Loucy (cell line): ENCODE measurements around the gene PLPPR3.
"Not testable (repeated sequence)": the region's sequence is repeated elsewhere in the genome, so short reads cannot be mapped to it uniquely, and the experiment has no call there.

ENCODE experiments used
- H2AFZ ChIP-seq: fragments of 200-600 bp; sonication (generic); 2 replicates; pipeline ENCODE4 v1.6.0; 2016; ENCODE audit warnings: antibody characterized with exemption, mild to moderate bottlenecking, low read length, moderate library complexity
- H3F3A ChIP-seq: fragments of 200-600 bp; 2 replicates; pipeline ENCODE4 v1.6.0; 2016; ENCODE audit warnings: antibody characterized with exemption, low read depth, mild to moderate bottlenecking
- H3K27me3 ChIP-seq: fragments of 200-600 bp; sonication (generic); 2 replicates; pipeline ENCODE4 v1.6.1; 2014; ENCODE audit warnings: low read length, mild to moderate bottlenecking; ENCODE audit not compliant: insufficient read depth, poor library complexity, severe bottlenecking
- H3K36me3 ChIP-seq: fragments of 200-600 bp; sonication (generic); 2 replicates; pipeline ENCODE4 v1.6.1; 2016; ENCODE audit warnings: low read length; ENCODE audit not compliant: insufficient read depth
- H3K4me1 ChIP-seq: fragments of 200-600 bp; sonication (generic); 2 replicates; pipeline ENCODE4 v1.5.1; 2014; ENCODE audit warnings: low read length, mild to moderate bottlenecking; ENCODE audit not compliant: insufficient read depth, poor library complexity, severe bottlenecking
- H3K4me2 ChIP-seq: fragments of 200-600 bp; sonication (generic); 2 replicates; pipeline ENCODE4 v1.6.0; 2014; ENCODE audit warnings: antibody characterized with exemption, low read length, low read depth, mild to moderate bottlenecking; ENCODE audit not compliant: poor library complexity, severe bottlenecking
- H3K4me3 ChIP-seq: fragments of 200-600 bp; sonication (generic); 2 replicates; pipeline ENCODE4 v1.5.1; 2014; ENCODE audit warnings: low read length, mild to moderate bottlenecking, mixed read lengths; ENCODE audit not compliant: poor library complexity, severe bottlenecking
- H3K79me2 ChIP-seq: fragments of 200-600 bp; sonication (generic); 2 replicates; pipeline ENCODE4 v1.6.1; 2014; ENCODE audit warnings: low read length; ENCODE audit not compliant: insufficient read depth
- H3K9ac ChIP-seq: fragments of 200-600 bp; sonication (generic); 2 replicates; pipeline ENCODE4 v1.6.0; 2014; ENCODE audit warnings: mild to moderate bottlenecking, low read depth, low read length, moderate library complexity; ENCODE audit not compliant: poor library complexity, severe bottlenecking
- H3K9me2 ChIP-seq: fragments of 200-600 bp; sonication (generic); replicated peaks from 2 replicates; pipeline ENCODE4 v1.6.1; 2016; ENCODE audit warnings: low read depth, low read length, mixed read lengths
- H3K9me3 ChIP-seq: fragments of 200-600 bp; sonication (generic); 2 replicates; pipeline ENCODE4 v1.6.1; 2014; ENCODE audit warnings: mild to moderate bottlenecking, antibody characterized with exemption, low read length, low read depth; ENCODE audit not compliant: insufficient read depth
- H4K20me1 ChIP-seq: fragments of 200-600 bp; sonication (generic); 2 replicates; pipeline ENCODE4 v1.6.0; 2014; ENCODE audit warnings: antibody characterized with exemption, low read length, mild to moderate bottlenecking; ENCODE audit not compliant: insufficient read depth, poor library complexity, severe bottlenecking
- CTCF ChIP-seq: fragments of 200-600 bp; sonication (generic); conservative IDR thresholded peaks from 2 replicates; pipeline ENCODE4 v1.5.1; 2014; ENCODE audit warnings: mild to moderate bottlenecking, antibody characterized with exemption, low read length
- EZH2phosphoT487 ChIP-seq: fragments of 200-600 bp; IDR thresholded peaks from 2 replicates; pipeline ENCODE4 v1.6.1; 2018; ENCODE audit warnings: antibody characterized with exemption, mild to moderate bottlenecking, moderate library complexity, borderline replicate concordance

The PLPPR3 gene

GRCh38 chr19:855142-855541, 33.4 kb upstream of the PLPPR3 start:
- no peaks in the 10 kb centered on the region for H3K9me2 ChIP-seq
- H4K20me1 ChIP-seq: no peaks in the 10 kb centered on the region
- H2AFZ ChIP-seq: no peak overlapping the region
- H3K4me1 ChIP-seq: no peaks in the 10 kb centered on the region
- TF ChIP-seq CTCF: no peak
- no peak for TF ChIP-seq EZH2phosphoT487
- no peak overlapping the region for H3K4me3 ChIP-seq
- H3K9me3 ChIP-seq: no peaks in the 10 kb centered on the region
- H3K36me3 ChIP-seq: no peaks in the 10 kb centered on the region
- H3K4me2 ChIP-seq: no peak overlapping the region
- H3K27me3 ChIP-seq: no peaks in the 10 kb centered on the region
- H3K79me2 ChIP-seq: no peaks in the 10 kb centered on the region
- no peak overlapping the region for H3K9ac ChIP-seq
- no peaks in the 10 kb centered on the region for H3F3A ChIP-seq

- no peaks in the 10 kb centered on the region for H3K36me3 ChIP-seq
- H3F3A ChIP-seq: no peaks in the 10 kb centered on the region
- TF ChIP-seq CTCF: no peak
- TF ChIP-seq EZH2phosphoT487: no peak
- no peak overlapping the region for H2AFZ ChIP-seq
- H3K9ac ChIP-seq: no peak overlapping the region
- no peak overlapping the region for H3K4me3 ChIP-seq
- H4K20me1 ChIP-seq: no peaks in the 10 kb centered on the region
- H3K4me2 ChIP-seq: no peak overlapping the region
- no peaks in the 10 kb centered on the region for H3K27me3 ChIP-seq
- H3K9me2 ChIP-seq: no peaks in the 10 kb centered on the region
- no peaks in the 10 kb centered on the region for H3K79me2 ChIP-seq
- no peaks in the 10 kb centered on the region for H3K9me3 ChIP-seq
- H3K4me1 ChIP-seq: no peaks in the 10 kb centered on the region
Measured at GRCh38 chr19:854549-854948, 32.8 kb upstream of the PLPPR3 start.

GRCh38 chr19:853614-854220, 32.0 kb upstream of the PLPPR3 start:
- not testable (repeated sequence) for H3K4me3 ChIP-seq, H3K9ac ChIP-seq, H3K9me2 ChIP-seq, H3K4me2 ChIP-seq, H3K79me2 ChIP-seq, H3F3A ChIP-seq, H3K27me3 ChIP-seq, H3K36me3 ChIP-seq, H3K9me3 ChIP-seq, H2AFZ ChIP-seq, H3K4me1 ChIP-seq, H4K20me1 ChIP-seq

GRCh38 chr19:853014-853585, 31.3 kb upstream of the PLPPR3 start:
- H3F3A ChIP-seq: no peaks in the 10 kb centered on the region
- no peak overlapping the region for H3K4me2 ChIP-seq

More at GRCh38 chr19:853014-853585, 31.3 kb upstream of the PLPPR3 start:
- no peak overlapping the region for H3K9ac ChIP-seq
- TF ChIP-seq CTCF (no peak), EZH2phosphoT487 (no peak)
- no peaks in the 10 kb centered on the region for H3K36me3 ChIP-seq
- H3K4me3 ChIP-seq: no peak overlapping the region
- no peaks in the 10 kb centered on the region for H4K20me1 ChIP-seq
- no peak overlapping the region for H2AFZ ChIP-seq
- no peaks in the 10 kb centered on the region for H3K9me2 ChIP-seq
- H3K4me1 ChIP-seq: no peaks in the 10 kb centered on the region
- H3K9me3 ChIP-seq: no peaks in the 10 kb centered on the region
- H3K79me2 ChIP-seq: no peaks in the 10 kb centered on the region
- H3K27me3 ChIP-seq: no peaks in the 10 kb centered on the region
